Colonic mucosa (tissue), 4 donors: ENCODE results near the gene DTX3L. TPM values are rescaled to one million over a fixed set of nuclear protein-coding genes. Genes with fewer than 3 reads are reported as not detected.

Experiments used
- DNase-seq: peaks from one replicate; pipeline ENCODE4 v3.0.0-alpha.2; 2020
- H3K27ac ChIP-seq: fragments of 200-600 bp; one replicate; pipeline ENCODE4 v1.8.0; 2021
- H3K27me3 ChIP-seq: fragments of 200-600 bp; one replicate; pipeline ENCODE4 v1.8.0; 2021
- H3K36me3 ChIP-seq: fragments of 200-600 bp; one replicate; pipeline ENCODE4 v1.8.0; 2021
- H3K4me1 ChIP-seq: fragments of 200-600 bp; one replicate; pipeline ENCODE4 v1.8.0; 2021; ENCODE audit warnings: mild to moderate bottlenecking
- H3K4me3 ChIP-seq: fragments of 200-600 bp; one replicate; pipeline ENCODE4 v1.8.0; 2021
- H3K9ac ChIP-seq, 2 donors: one replicate each; pipeline ENCODE4 v1.7.0; 2013; ENCODE audit warnings: control low read depth in 2 of 2, low read depth in 2 of 2, low read length in 2 of 2
- H3K9me3 ChIP-seq: fragments of 200-600 bp; one replicate; pipeline ENCODE4 v1.8.0; 2021
- CTCF ChIP-seq: fragments of 200-600 bp; IDR thresholded peaks from one replicate; pipeline ENCODE4 v1.8.0; 2022; ENCODE audit warnings: antibody characterized with exemption, mild to moderate bottlenecking
- intact Hi-C: fragments of 100-400 bp; cut with DNase I; formaldehyde crosslinking; loops from one replicate; pipeline ENCODE4 v1.14.1; 2022
- total RNA-seq, 2 donors: library from RNA; stranded (reverse); fragmentation: NEBNext Ultra II Directional in 1 of 2; extraction: Animal tissue kit (Norgen Biotek cat#: 25700) in 1 of 2; gene quantifications; one replicate each; pipeline ENCODE4 v1.2.1, GENCODE V29; 2021
- donor health status: healthy.
- donor health status: DM: no; HTN: no; CAD: no.
- donor health status: DM: no; HTN: no; CAD: no.

DTX3L gene
- total RNA-seq, 2 donors from 2014 or later, result 44.0 to 46.4 TPM

- H3K27me3 ChIP-seq, result no peaks in the 10 kb centered on the region
- no peak for TF ChIP-seq CTCF
- intact Hi-C loops, result no loop called here
These were observed 43.3 kb upstream of the DTX3L start for GRCh38 chr3:122520861-122521260.

GRCh38 chr3:122523317-122523716 is 40.8 kb upstream of the DTX3L start:
- no peak for TF ChIP-seq CTCF
- H3K4me1 ChIP-seq, result no peaks in the 10 kb centered on the region
- H3K4me3 ChIP-seq, result no peak overlapping the region
- intact Hi-C loops, result no loop called here
- no peaks in the 10 kb centered on the region for H3K9me3 ChIP-seq
- DNase-seq, result no peak
- no peak overlapping the region for H3K9ac ChIP-seq
- no peaks in the 10 kb centered on the region for H3K27me3 ChIP-seq
- no peak overlapping the region for H3K27ac ChIP-seq
- no peaks in the 10 kb centered on the region for H3K36me3 ChIP-seq

More at GRCh38 chr3:122520861-122521260, 43.3 kb upstream of the DTX3L start:
- no peak for DNase-seq
- Histone ChIP-seq H3K36me3 (no peaks in the 10 kb centered on the region), H3K27ac (no peak overlapping the region), H3K9ac (no peak overlapping the region), H3K9me3 (no peaks in the 10 kb centered on the region), H3K4me1 (no peaks in the 10 kb centered on the region), H3K4me3 (no peak overlapping the region)

- Histone ChIP-seq H3K36me3 (peaks cover 6% of the 10 kb centered on the region), H3K27ac (no peak overlapping the region), H3K4me1 (no peaks in the 10 kb centered on the region)
These were observed 34.0 kb upstream of the DTX3L start for GRCh38 chr3:122530164-122530563.

GRCh38 chr3:122533480-122533879 is 30.7 kb upstream of the DTX3L start:
- Histone ChIP-seq H3K9me3 (no peaks in the 10 kb centered on the region), H3K4me3 (no peak overlapping the region), H3K9ac (no peak overlapping the region), H3K36me3 (peaks cover 11% of the 10 kb centered on the region), H3K4me1 (no peaks in the 10 kb centered on the region), H3K27me3 (no peaks in the 10 kb centered on the region), H3K27ac (no peak overlapping the region)
- no peak for DNase-seq
- intact Hi-C loops, result no loop called here
- no peak for TF ChIP-seq CTCF

More at GRCh38 chr3:122530164-122530563, 34.0 kb upstream of the DTX3L start:
- TF ChIP-seq CTCF, result no peak
- intact Hi-C loops, result no loop called here
- H3K4me3 ChIP-seq, result no peak overlapping the region
- H3K9me3 ChIP-seq, result no peaks in the 10 kb centered on the region
- H3K9ac ChIP-seq, result no peak overlapping the region
- no peak for DNase-seq
- H3K27me3 ChIP-seq, result no peaks in the 10 kb centered on the region

GRCh38 chr3:122533931-122534334 is 30.2 kb upstream of the DTX3L start:
- Histone ChIP-seq H3K27ac (no peak overlapping the region), H3K4me3 (no peak overlapping the region), H3K9me3 (no peaks in the 10 kb centered on the region), H3K9ac (no peak overlapping the region), H3K27me3 (no peaks in the 10 kb centered on the region), H3K4me1 (no peaks in the 10 kb centered on the region), H3K36me3 (peaks cover 11% of the 10 kb centered on the region)
- TF ChIP-seq CTCF, result no peak
- no peak for DNase-seq
- intact Hi-C loops, result no loop called here
